Pancreas (tissue), 10 donors: ENCODE data around the gene OTUD4. TPM values are rescaled to one million over a fixed set of nuclear protein-coding genes. Genes with fewer than 3 reads are reported as not detected.

Experiments used
- ATAC-seq, 4 donors: fragments of 200-7000 bp; cut with Tn5 transposase; one replicate each; pipeline versions ENCODE4 v1.8.0 to v1.9.1; 2020; ENCODE audit warnings: mild to moderate bottlenecking in 4 of 4, moderate library complexity in 4 of 4
- DNase-seq, 6 donors: peaks; one replicate each; pipeline ENCODE4 v3.0.0-alpha.2; 2020
- FAIRE-seq: peaks from 2 replicates; lab custom pipeline; 2012; peaks lifted over from hg19 to GRCh38; lab: Jason Lieb, UNC
- H3K27ac ChIP-seq, 4 donors: fragments of 200-600 bp; sonication (generic); 1 replicate in 3 of 4; 2 replicates in 1 of 4; pipeline versions ENCODE4 v1.5.0 to v1.8.0; 2020
- H3K27me3 ChIP-seq, 4 donors: fragments of 200-600 bp; one replicate each; pipeline ENCODE4 v1.8.0; 2021
- H3K36me3 ChIP-seq, 3 donors: fragments of 200-600 bp; sonication (generic) in 1 of 3; one replicate each; pipeline versions ENCODE4 v1.5.0 to v1.8.0; 2020 to 2021
- H3K4me1 ChIP-seq, 3 donors: fragments of 200-600 bp; one replicate each; pipeline ENCODE4 v1.8.0; 2021
- H3K4me3 ChIP-seq, 4 donors: fragments of 200-600 bp; sonication (generic) in 2 of 4; one replicate each; pipeline versions ENCODE4 v1.5.0 to v1.8.0; 2020 to 2021
- H3K9me3 ChIP-seq, 4 donors: fragments of 200-600 bp; one replicate each; pipeline ENCODE4 v1.8.0; 2021
- WGBS, 2 donors: extraction: QIAGEN DNeasy Blood & Tissue Kit; methylation state at CpG; one replicate each; pipeline ENCODE4 v1.1.7; 2013; 5-methylcytosine and 5-hydroxymethylcytosine counted together
- intact Hi-C, 3 donors: fragments of 100-400 bp; cut with DNase I; formaldehyde crosslinking; loops; one replicate each; pipeline versions ENCODE4 v1.11.1 to v1.14.2; 2022
- polyA plus RNA-seq, 2 donors: library from polyadenylated mRNA; stranded (reverse); fragments of 200-250 nt; gene quantifications; one replicate each; pipeline ENCODE4 v1.2.3, GENCODE V29; 2013
- total RNA-seq, 6 donors: library from RNA; stranded (reverse); fragmentation: NEBNext Ultra II Directional in 4 of 6; extraction: Animal tissue kit (Norgen Biotek cat#: 25700) in 4 of 6; gene quantifications; one replicate each; pipeline versions ENCODE4 v1.2.1 to v1.2.4, GENCODE V29; 2021 to 2023
- TF ChIP-seq, protein P1 (sequence below), 4 donors: fragments of 200-600 bp; sonication (generic) in 3 of 4; IDR thresholded peaks; one replicate each; pipeline versions ENCODE4 v1.5.0 to v1.8.0; 2021; ENCODE audit warnings: antibody characterized with exemption in 4 of 4
- donor health status: healthy with polysubstance abuse.
- donor health status: DM: no; HTN: no; CAD: no; lungs with moderate emphysema.
- donor health status: DM: no; HTN: no; CAD: no.
- donor health status: control.
- donor health status: control.
- donor health status: Bipolar disorder and iron deficiency.
- donor health status: DM: yes; HTN: yes; CAD: no.
- donor health status: DM: no; HTN: no; CAD: no.
- donor health status: DM: no; HTN: no; CAD: no.
- donor health status: DM: yes; HTN: yes; CAD: no.

OTUD4 gene
- total and polyA plus RNA-seq, 8 donors = 6.9 to 25.6 (median 13.3) TPM

DNA sequence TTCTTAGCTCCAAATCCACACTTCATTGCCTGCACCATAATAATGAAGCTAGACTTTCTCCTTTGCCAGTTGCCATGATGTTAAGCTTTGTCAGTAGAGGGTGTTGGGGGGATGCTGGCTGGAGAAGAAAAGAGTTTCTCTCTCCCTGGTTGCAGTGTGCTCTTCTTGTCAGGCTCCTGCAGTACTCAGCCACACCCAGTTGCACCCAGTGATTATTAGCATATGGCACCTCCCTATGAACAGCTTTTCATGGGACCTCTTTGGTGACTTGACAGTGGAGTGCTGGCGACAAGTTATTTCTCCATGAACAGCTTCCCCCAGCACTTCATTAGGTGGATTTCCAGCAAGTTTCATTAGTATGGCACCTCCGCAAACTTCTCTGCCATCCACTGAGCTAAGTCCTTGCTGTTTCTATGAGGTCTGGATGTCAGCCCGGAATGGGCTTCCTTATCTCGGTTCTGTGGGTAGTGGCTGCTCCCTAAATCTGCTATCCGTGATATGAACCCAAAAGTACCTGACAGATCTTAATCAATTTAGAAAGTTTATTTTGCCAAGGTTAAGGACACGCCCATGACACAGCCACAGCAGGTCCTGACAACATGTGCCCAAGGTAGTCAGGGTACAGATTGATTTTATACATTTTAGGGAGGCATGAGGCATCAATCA is 18.8 kb upstream of the OTUD4 start:
- Histone ChIP-seq H3K27ac (no peak overlapping the region), H3K27me3 (no peaks in the 10 kb centered on the region), H3K9me3 (no peaks in the 10 kb centered on the region), H3K4me1 (no peaks in the 10 kb centered on the region), H3K36me3 (no peaks in the 10 kb centered on the region), H3K4me3 (no peak overlapping the region)
- DNase-seq = no peak
- FAIRE-seq = no peak
- TF ChIP-seq, protein P1, sequence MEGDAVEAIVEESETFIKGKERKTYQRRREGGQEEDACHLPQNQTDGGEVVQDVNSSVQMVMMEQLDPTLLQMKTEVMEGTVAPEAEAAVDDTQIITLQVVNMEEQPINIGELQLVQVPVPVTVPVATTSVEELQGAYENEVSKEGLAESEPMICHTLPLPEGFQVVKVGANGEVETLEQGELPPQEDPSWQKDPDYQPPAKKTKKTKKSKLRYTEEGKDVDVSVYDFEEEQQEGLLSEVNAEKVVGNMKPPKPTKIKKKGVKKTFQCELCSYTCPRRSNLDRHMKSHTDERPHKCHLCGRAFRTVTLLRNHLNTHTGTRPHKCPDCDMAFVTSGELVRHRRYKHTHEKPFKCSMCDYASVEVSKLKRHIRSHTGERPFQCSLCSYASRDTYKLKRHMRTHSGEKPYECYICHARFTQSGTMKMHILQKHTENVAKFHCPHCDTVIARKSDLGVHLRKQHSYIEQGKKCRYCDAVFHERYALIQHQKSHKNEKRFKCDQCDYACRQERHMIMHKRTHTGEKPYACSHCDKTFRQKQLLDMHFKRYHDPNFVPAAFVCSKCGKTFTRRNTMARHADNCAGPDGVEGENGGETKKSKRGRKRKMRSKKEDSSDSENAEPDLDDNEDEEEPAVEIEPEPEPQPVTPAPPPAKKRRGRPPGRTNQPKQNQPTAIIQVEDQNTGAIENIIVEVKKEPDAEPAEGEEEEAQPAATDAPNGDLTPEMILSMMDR (IDR thresholded peaks at IDR 0.05) = no peak
- WGBS, 2 donors = 74 to 75% methylated on average over 6 of the region's 6 CpGs
- no peak for ATAC-seq
- intact Hi-C loops = no loop called here

- FAIRE-seq (no peak), DNase-seq (no peak), ATAC-seq (no peak)
- H3K27me3 ChIP-seq = no peaks in the 10 kb centered on the region
- no peaks in the 10 kb centered on the region for H3K9me3 ChIP-seq
- no peak overlapping the region for H3K4me3 ChIP-seq
- intact Hi-C loops = no loop called here
- H3K27ac ChIP-seq = no peak overlapping the region
- H3K36me3 ChIP-seq = no peaks in the 10 kb centered on the region
- H3K4me1 ChIP-seq = no peaks in the 10 kb centered on the region
- TF ChIP-seq, protein P1 (IDR thresholded peaks at IDR 0.05) = no peak
- WGBS, 2 donors = 57 to 84% methylated on average over 3 of the region's 3 CpGs
Measured at GRCh38 chr4:145196747-145197146, 16.4 kb upstream of the OTUD4 start.

- no peak for DNase-seq
- Histone ChIP-seq H3K9me3 (no peaks in the 10 kb centered on the region), H3K36me3 (no peaks in the 10 kb centered on the region), H3K4me3 (no peak overlapping the region), H3K4me1 (no peaks in the 10 kb centered on the region), H3K27me3 (no peaks in the 10 kb centered on the region), H3K27ac (no peak overlapping the region)
- TF ChIP-seq, protein P1 (IDR thresholded peaks at IDR 0.05) = no peak
- FAIRE-seq = no peak
- peak in 2 of 4 donors; percentile 24 to 54 for ATAC-seq
- 71 to 75% methylated on average over 3 of the region's 3 CpGs for WGBS, 2 donors
- intact Hi-C loops = no loop called here
Measured at GRCh38 chr4:145195167-145195952, 15.0 kb upstream of the OTUD4 start.

GRCh38 chr4:145189981-145190380 is 9.6 kb upstream of the OTUD4 start:
- no peaks in the 10 kb centered on the region for H3K9me3 ChIP-seq
- FAIRE-seq (no peak), ATAC-seq (no peak), DNase-seq (no peak)
- WGBS, 2 donors = 47 to 50% methylated on average over 3 of the region's 3 CpGs
- H3K4me3 ChIP-seq = no peak overlapping the region
- intact Hi-C loops = no loop called here
- H3K27ac ChIP-seq = no peak overlapping the region
- no peaks in the 10 kb centered on the region for H3K4me1 ChIP-seq
- no peaks in the 10 kb centered on the region for H3K36me3 ChIP-seq
- TF ChIP-seq, protein P1 (IDR thresholded peaks at IDR 0.05) = no peak
- H3K27me3 ChIP-seq = no peaks in the 10 kb centered on the region

GRCh38 chr4:145186729-145187128 is 6.3 kb upstream of the OTUD4 start:
- no peak overlapping the region for H3K27ac ChIP-seq
- intact Hi-C loops = no loop called here
- H3K36me3 ChIP-seq = no peaks in the 10 kb centered on the region
- H3K27me3 ChIP-seq = no peaks in the 10 kb centered on the region
- DNase-seq (no peak), FAIRE-seq (no peak), ATAC-seq (peak in 1 of 4 donors; percentile 30)
- TF ChIP-seq, protein P1 (IDR thresholded peaks at IDR 0.05) = no peak
- no peaks in the 10 kb centered on the region for H3K9me3 ChIP-seq
- no peak overlapping the region for H3K4me3 ChIP-seq
- WGBS, 2 donors = 78 to 90% methylated on average over 3 of the region's 3 CpGs
- no peaks in the 10 kb centered on the region for H3K4me1 ChIP-seq
